HG03060 (cell line): ENCODE measurements around the gene EOLA2.
"Not testable (repeated sequence)": the region's sequence is repeated elsewhere in the genome, so short reads cannot be mapped to it uniquely, and the experiment has no call there.

Source experiments
- ATAC-seq: cut with Tn5 transposase; IDR thresholded peaks from one replicate; pipeline ENCODE4 v1.9.1; 2021; ENCODE audit warnings: low read depth, moderate number of reproducible peaks; ENCODE audit not compliant: unreplicated experiment

Gene EOLA2

DNA sequence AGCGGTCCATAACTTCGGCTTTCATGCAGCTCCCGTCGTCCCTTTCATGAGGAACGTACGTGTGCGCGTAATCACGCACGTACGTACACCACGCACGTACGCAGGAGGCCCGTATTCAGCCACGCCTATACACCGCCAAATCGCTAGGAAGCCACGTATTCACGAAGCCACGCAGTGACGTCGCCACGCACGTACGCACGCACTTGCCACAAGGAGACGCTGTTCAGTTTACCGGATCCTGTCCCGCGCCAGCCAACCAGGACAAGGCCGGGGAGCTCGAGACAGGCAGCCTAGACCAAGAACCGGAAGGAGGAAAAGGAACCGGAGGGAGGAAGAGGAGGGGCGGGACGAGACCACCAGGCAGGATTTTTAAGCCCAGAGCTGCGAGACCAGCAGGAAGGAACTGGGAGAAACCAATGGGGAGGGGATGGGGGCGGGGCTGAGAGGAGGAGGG, at the start of gene EOLA2:
TSS of gene EOLA2 (minus strand) at position 65 of the 454 bp plus-strand sequence. CDS start 4,617 bp downstream, outside the sequence.
- ATAC-seq = peak; percentile 86

DNA sequence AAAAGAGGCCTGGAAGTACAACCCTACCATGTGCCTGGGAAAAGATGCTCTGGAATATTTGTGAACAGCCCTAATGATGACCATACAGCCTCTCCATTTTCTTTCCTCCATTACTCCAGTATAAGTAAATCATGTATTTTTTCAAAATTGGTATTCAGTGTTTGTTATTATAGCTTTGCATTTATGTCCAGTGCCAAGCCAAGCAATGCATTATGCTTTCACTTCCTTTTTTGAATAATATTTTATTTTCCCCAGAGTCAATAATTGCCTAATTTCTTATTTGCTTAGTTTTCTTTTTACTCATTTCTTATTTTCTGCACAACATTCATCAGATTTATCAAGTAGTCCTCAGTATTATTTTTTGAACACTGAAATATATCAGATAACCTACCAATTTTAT, 49.3 kb upstream of the EOLA2 start:
- ATAC-seq = peak; percentile 62

DNA sequence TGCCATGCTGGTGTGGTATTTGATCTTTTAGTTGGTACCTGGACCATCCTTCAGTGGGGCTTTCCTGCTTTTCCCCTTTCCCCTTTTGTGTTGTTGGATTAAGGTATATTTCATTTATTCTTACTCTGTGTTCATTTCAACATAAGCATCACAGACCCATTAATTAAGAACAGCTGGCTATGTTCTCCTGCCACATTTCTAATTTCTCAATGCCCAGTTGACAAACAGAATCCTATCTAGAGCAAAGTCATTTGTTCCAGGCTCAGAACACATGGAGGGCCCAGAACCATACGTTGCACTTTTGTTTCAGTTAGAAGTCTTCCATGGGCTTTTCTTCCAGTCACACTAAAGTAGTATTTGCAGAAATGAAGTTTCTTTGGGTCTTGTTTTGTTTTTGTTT, 46.1 kb upstream of the EOLA2 start:
- no peak for ATAC-seq

DNA sequence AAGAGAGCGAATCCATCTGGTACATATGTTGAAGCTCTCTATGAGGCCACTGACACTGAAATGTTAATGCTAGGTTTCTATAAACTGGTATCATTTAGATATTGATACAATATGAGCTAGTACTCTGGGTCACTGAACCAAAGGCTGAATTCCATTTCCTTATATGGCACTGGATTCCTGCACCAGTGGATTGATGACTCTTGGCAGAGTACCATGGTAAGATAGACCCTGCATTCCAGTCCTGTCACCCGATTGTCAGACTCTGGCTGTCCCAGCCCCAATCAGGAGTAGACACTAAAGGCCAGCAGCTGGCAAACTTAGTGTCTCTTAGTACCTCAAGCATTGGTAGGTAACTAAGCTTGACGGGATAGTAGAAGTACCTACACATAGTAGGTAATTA, 44.0 kb upstream of the EOLA2 start:
- no peak for ATAC-seq

DNA sequence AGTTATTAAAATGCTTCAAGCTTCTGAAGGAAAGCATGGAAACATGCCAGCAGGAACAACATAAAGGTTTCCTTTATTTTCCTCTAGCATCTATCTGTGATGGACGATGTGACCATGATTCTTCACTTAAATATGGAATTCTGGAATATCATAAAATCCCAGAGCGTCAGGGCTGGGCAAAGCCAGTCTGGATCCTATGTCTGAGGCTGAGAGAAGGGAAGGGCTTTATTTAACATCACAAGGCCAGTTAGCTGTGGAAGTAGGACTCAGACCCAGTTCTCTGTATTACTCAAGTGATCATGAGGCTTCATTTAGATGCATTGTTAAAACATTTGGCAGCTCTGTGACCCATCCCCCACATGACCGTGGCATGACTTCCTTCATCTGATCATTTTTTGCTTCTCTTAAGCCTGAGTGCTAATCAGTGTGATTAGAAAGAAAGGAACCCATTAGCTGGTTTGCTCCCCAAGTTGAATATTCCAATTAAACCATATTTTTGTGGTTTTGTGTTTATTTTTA, 40.9 kb upstream of the EOLA2 start:
- no peak for ATAC-seq

DNA sequence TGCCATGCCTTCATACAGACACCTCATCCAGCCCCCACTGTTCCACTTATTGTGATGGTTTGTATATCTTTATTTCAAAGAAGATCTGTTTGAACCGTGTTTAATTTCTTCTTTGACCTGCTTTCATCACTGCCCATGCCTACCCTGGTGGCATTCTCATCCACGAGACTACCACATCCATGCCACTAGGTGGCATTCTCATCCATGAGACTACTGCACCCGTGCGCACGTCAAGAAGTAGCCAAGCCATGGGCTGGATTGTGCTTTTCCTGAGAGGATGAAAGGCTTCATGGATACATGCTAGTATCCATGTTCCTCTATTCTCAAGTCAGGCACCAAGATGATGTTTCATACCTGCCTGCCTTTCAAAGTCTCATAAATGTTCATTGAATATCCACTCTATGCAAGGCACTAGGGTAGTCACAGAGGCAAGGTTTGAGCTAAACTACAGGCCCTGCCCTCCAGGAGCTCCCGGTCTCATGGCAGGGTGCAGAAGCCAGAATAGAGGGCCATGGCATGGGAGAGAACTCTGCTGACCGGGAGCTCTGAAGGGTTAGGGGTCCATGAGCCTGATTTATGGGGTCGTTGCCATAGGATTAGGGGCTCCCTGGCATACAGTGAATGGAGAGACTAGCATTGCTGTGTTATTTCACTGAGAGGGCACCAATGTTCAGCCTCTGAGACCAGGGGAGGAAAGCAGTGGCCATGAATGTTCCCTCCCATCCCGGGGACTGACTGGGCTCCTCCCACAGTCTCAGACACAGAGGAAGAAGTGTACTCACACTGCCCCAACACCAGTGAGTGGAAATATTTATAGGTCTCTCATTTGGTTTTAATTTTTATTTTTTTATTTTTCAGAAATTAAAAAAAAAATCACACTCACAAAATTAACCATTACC, 24.8 kb upstream of the EOLA2 start:
- no peak for ATAC-seq

DNA sequence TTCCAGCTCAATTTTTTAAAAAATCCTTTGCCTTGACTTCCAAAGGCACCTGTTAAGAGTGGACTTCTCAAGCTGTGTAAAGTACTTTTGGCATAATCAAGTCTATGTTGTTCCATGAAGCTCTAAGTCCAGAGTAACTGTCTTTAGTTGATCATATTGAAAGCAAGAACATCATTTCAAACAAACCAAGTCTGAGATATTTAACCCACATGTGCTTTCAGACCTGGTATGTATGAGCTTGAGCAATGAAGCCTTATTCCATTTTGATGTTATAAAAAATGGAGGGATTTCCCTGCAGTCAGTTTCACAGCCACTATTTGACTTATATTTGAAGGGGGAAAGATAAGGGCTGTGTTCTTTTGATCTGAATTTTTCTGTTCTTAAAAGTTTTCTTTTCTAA, 23.7 kb upstream of the EOLA2 start:
- ATAC-seq = no peak

DNA sequence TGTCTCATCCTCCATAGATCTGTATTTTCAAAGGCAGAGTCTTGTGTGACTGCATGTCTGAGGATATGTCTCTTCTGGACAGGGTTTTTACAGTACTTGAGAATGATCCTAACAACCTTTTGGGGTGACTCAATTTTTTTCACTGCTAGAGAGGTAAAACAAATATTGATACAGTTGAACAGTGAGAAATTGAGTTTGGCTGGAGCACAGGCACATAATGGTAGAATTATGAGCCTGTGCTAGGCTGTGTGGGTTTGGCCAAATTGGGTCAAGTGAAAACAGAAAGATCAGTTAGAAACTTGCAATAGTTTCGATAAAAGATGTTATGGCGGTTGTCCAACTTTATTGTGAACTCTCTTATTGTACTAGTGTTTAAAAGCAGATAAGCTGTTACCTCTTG, 23.3 kb upstream of the EOLA2 start:
- ATAC-seq = no peak

DNA sequence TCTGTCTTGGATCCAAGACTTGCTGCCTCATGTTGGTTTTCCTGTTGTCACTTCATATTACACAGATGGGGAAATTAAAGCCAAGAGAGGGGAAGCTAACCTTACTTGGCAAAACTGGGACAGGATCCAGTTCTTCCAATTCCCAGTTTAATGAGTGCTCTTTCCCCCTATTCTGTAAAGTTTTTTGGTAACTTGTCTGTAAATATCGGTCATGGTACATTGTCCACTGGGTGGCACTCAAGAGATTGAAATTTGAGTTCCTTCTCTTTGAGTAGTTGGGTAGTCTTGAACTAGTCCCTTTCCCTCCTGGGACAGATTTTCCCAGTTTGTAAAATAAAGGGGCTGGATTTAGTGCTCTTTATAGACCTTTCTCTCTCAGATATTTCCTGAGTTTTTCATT, 12.4 kb upstream of the EOLA2 start:
- no peak for ATAC-seq

DNA sequence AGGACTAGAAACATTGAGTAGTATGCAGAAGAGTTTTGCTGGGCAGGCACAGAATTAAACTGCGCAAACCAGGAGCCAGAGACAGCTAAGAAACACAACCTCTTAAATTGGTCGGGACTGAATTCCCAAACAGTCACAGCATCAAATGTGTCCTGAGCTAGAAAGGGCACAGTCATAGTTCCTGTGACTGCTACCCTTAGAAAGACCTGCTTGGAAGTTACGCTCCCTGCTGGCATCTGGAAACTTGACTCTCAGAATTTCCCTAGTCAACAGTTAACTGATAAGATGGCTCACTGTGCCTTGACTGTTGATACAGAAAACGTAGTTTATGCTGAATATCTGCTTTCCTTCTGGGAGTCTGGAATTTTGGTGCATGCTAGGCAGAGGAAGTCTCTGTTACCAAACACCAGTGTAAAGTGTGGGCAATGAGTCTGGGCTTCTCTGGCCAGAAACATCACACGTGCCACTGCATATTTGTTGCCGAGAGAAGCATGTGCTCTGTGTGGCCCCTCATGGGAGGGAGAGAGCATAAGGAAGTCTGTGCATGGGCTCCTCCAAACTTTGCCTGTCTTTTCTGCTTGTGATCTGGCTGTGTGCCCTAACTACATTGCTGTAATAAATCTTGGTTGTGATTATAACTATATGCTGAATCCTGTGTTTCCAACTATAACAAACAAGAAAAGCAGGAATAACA, 11.6 kb upstream of the EOLA2 start:
- no peak for ATAC-seq

DNA sequence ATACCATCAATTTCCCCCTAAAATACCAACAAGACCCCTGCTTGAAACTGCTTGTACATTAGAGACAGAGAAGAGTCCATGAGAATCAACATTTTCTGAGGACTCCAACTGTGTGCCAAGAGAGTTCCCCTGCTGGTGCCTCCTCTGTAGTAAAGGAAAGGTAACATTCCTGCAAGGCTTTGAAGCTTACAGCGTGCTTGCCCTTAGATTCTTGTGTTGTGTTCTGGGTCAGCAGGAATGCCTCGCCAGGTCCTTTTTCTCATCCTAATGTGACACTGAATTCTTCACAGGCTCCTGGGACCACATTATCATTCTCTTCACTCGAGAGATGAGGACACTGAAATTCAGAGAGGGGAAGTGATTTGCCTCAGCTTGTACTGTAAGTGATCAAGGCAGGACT, 9.7 kb upstream of the EOLA2 start:
- no peak for ATAC-seq

DNA sequence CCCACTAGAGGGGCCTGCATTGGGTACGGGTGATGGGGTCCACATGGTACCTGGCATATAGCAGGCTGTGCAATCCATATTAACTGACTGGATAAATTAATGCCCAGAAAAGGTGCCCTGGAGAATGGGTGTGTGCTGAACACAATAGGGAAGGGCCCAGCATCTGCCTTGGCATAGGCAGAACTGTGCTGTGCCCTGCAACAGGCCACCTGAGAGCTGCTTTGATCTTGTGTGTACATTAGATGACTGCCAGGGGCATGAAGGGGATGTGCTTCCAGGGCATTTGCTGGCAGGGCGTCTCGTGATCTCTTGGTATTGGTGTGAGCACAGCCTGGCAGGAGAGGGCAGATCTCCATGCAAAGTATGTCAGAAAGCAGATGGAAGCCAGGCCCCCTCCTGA, 8.6 kb upstream of the EOLA2 start:
- not testable (repeated sequence) for ATAC-seq

DNA sequence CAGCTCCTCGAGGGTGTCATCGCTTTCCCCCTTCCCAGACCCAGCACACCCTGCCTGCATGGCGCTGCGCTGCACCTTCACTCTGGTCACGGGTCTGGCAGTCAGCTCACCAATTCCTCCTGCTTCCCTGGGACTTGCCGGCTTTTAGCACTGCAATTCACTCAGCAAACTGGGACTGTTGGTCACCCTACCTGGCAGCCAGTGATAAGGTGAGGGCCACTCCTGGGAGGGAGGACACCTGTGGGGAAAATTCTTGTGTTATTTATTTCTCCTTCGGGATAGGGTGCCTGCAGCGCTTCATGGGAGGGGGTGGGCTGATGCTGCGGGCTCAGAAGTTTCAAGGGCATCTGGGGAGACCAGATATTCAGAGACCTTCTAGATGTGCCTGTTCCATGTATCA, 7.5 kb upstream of the EOLA2 start:
- ATAC-seq = not testable (repeated sequence)

DNA sequence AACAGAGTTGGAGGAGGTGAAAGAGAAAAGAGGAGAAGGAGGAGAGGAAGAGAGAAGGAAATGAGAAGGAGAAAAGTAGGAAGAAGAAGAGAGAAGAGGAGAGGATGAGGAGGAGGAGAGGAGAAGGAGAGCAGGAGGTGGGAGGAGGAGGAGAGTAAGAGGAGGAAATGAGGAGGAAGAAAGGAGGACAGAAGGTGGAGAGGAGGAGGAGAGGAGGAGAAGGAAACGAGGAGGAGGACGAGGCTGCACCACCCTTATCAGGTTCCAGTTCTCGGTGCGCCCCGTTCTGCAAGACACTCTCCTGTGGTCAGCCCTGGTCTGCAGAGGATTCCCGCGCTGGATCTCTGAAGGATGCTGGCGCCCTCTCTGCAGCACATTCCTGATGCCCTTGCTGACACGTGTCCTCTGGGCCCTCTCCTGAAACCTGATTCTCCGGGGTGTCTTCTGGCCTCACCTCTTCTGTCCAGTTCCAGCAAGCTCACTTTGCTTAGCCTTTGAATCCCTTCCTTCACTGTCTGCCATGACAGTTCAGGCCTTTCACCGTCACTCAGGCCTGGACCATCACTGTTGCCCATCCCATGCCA, 6.9 kb upstream of the EOLA2 start:
- ATAC-seq = not testable (repeated sequence)

DNA sequence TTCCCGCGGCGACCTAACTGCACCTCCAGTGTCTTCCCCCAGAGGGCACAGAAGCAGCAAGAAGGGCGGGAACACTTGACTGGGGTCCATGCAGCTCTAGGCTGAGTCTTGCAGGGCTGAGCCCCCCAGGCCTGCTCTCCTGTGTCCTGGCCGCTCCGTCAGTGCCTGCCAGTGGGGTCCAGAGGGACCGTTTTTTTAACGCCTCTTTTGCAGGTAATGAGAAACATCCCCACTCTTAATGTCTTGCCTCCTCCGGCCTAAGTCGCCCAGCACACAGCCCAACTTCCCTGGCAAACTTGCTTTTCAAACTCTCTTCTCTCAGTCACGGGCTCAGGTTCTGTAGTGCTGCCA, 2.4 kb upstream of the EOLA2 start:
- not testable (repeated sequence) for ATAC-seq

DNA sequence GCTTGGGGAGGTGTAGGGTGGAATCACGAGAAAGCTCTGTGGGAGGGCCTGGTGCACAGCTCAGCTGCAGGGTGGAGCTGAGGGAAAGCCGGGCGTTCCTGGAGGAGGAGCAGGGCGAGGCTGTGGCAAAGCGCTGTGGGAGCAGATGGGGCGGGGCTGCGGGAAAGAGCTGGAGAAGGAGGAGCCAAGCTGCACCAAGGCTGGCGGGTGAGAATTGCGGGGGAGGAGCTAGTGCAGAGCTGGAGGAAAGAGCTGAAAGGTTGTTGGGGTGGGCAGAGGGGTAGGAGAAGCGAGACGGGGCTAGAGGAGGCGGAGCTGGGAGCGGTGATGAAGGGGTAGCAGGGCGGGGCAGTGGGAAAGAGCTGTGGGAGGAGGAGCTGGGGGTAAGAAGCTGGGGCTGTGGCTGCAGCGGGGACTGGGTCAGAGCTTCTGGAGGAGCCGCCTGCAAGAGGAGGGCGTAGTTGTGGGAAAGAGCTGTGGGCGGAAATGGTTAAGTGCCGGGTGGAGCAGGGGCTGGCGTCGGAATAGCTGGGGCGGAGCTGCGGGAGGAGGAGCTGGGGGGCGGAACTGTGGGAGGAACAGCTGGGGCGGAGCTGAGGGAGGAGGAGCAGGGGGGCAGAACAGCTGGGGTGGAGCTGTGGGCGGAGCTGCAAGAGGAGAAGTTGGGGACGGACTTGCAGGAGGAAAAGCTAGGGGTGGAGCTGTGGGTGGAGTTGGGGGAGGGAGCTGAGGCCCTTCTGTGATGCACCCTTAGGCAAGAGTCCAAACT, 1.8 kb upstream of the EOLA2 start:
- ATAC-seq = peak; percentile 28

DNA sequence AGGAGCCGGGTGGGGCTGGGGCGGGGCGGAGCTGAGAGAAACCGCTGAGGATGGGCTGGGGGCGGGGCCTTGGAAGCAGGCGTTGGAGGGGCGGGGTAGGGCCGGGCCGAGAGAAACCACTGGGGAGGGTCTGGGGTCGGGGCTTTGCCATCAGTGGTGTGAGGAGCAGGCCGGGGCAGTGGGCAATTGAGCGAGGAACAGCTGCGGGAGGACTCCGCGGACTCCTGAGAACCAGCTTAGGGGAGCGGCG, 1.3 kb upstream of the EOLA2 start:
- no peak for ATAC-seq

DNA sequence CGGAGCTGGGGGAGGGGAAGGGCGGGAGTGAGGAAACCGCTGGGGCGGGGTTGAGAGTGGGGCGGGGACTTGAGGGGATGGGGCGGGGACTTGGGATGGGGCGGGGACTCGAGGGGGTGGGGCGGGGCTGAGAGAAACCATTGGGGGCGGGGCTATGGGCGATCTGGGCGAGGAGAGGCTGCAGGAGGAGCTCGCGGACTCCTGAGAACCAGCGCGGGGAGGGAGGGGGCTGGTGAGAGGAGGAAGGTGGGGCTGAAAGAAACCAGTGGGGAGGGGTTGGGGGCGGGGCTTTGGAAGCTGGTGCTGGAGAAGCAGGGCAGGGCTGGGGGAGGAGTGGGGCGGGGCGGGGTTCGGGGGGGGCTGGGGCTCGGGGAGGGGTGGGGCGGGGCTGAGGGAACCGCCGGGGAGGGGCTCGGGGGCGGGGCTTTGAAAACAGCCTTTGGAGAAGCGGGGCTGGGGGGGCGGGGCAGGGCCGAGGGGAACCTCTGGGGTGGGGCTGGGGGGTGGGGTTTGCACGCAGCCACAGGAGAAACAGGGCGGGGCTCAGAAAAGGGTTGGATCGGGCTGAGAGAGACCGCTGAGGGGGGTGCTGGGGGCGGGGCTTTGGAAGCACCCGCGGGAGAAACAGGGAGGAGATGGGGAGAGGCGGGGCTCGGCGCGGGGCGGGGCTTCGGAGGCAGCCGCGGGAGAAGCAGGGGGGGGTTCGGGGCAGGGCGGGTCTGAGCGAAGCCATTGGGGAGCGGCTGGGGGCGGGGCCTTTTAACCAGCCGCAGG, 777 bp upstream of the EOLA2 start:
- no peak for ATAC-seq

DNA sequence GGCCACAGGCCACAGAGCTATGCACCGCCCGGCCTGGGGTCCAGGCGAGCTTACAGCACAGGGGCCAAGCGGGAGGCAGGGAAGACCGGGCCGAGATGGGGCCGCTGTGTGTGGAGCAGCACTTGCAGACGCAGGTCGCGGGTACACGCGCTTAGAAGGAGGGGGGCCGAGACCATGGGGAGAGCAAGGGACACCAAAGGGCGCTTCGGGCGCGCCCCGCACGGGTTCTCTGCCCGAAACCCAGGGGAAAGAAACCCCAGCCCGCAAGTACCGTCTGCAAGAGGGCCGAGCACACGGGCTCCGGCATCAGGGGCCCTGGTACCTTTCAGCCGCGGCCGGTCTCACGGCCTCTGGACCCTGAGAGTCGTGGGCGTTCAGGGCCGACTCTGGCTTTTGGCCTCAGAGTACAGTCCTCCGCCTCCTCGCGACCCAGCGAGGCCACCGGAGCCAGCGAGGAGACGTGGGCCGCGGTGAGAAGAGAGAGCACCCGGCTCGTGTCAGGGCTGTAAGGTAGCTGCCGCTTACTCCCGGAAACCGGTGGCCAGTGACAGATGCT, 342 bp downstream of the EOLA2 start:
- ATAC-seq = no peak

DNA sequence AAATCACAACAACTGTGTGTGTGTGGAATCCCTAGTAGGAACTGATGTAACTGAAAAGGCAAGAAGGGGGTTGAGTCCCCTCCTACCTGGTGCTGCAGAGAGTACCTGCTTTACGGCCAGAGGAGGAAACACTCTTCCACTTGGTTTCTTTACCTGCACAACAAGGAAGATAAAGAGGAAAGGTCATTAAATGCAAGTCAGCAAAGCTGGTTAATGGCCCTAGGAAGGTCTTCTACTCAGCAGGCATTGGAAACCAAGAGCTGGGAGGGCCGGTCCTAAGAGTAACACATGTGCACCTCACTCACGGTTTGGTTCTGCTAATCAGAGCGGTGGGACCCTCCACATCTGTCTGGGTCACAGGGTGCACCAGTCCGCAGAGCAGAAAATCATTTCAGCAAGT, 963 bp downstream of the EOLA2 start:
- not testable (repeated sequence) for ATAC-seq
